GM12878 (cell line): ENCODE results near the gene MYO16. TPM values are rescaled to one million over a fixed set of nuclear protein-coding genes. Genes with fewer than 3 reads are reported as not detected.

Source experiments
- ATAC-seq: fragments of 200-7000 bp; cut with Tn5 transposase; 3 replicates; pipeline ENCODE4 v1.9.1; 2020; ENCODE audit warnings: mild to moderate bottlenecking, moderate library complexity
- BruUV-seq: library from RNA; stranded (reverse); fragments of 400-500 nt; replicated peaks from 2 replicates; lab custom pipeline; 2021; lab: Mats Ljungman, UMichigan
- CTCF ChIA-PET: fragments of 300-600 bp; sonication (Branson Sonifier 250); formaldehyde crosslinking; extraction: SDS; loops from one replicate; lab custom pipeline; 2021; ENCODE audit warnings: inconsistent platforms; lab: Yijun Ruan, JAX
- POLR2A ChIA-PET: fragments of 350-600 bp; formaldehyde crosslinking; extraction: SDS; loops from one replicate; lab custom pipeline; 2021; ENCODE audit warnings: inconsistent platforms; lab: Charles Lee
- RAD21 ChIA-PET: fragments of 300-600 bp; sonication (Branson Sonifier 250); formaldehyde crosslinking; loops from one replicate; lab custom pipeline; 2023; ENCODE audit warnings: antibody characterized with exemption; ENCODE audit not compliant: unreplicated experiment; lab: Charles Lee
- SMC1A ChIA-PET: fragments of 300-600 bp; sonication (Branson Sonifier 250); formaldehyde crosslinking; loops from one replicate; lab custom pipeline; 2023; ENCODE audit not compliant: unreplicated experiment, uncharacterized antibody; lab: Charles Lee
- DNase-seq: peaks from one replicate; pipeline ENCODE4 v3.0.0-alpha.2; 2011; ENCODE audit warnings: low read depth, low spot score
- FAIRE-seq: peaks from 3 replicates; lab custom pipeline; 2011; peaks lifted over from hg19 to GRCh38; lab: Jason Lieb, UNC
- H2AFZ ChIP-seq: 2 replicates; pipeline ENCODE4 v1.6.0; 2011; ENCODE audit warnings: low read depth, low read length, control low read depth; ENCODE audit not compliant: control insufficient read depth
- H3K27ac ChIP-seq: 2 replicates; pipeline ENCODE4 v1.5.1; 2011; ENCODE audit warnings: control low read depth; ENCODE audit not compliant: control insufficient read depth, insufficient read depth
- H3K27me3 ChIP-seq, 2 experiments: replicated peaks in 1 of 2; 2 replicates each; pipeline versions ENCODE4 v1.6.0 to v1.6.1; 2011; ENCODE audit warnings: low read length in 1 of 2; ENCODE audit not compliant: control insufficient read depth in 2 of 2, insufficient read depth in 2 of 2
- H3K36me3 ChIP-seq, 2 experiments: 2 replicates each; pipeline ENCODE4 v1.5.1; 2011; ENCODE audit warnings: low read length in 1 of 2; ENCODE audit not compliant: control insufficient read depth in 2 of 2, insufficient read depth in 2 of 2
- H3K4me1 ChIP-seq: 2 replicates; pipeline ENCODE4 v1.6.1; 2011; ENCODE audit warnings: mild to moderate bottlenecking, low read length, moderate library complexity, mixed read lengths; ENCODE audit not compliant: control insufficient read depth, insufficient read depth
- H3K4me2 ChIP-seq: 2 replicates; pipeline ENCODE4 v1.6.0; 2011; ENCODE audit warnings: control low read depth; ENCODE audit not compliant: control insufficient read depth, insufficient read depth
- H3K4me3 ChIP-seq: fragments of 200-600 bp; sonication (generic); 2 replicates; pipeline ENCODE4 v1.5.1; 2016
- H3K79me2 ChIP-seq: 2 replicates; pipeline ENCODE4 v1.6.0; 2011; ENCODE audit warnings: low read length; ENCODE audit not compliant: control insufficient read depth, insufficient read depth
- H3K9ac ChIP-seq: 2 replicates; pipeline ENCODE4 v1.8.0; 2011; ENCODE audit warnings: low read length, control low read depth, mixed read lengths; ENCODE audit not compliant: control insufficient read depth, insufficient read depth
- H3K9me3 ChIP-seq: replicated peaks from 3 replicates; pipeline ENCODE4 v1.5.1; 2011; ENCODE audit warnings: mild to moderate bottlenecking, low read length; ENCODE audit not compliant: control insufficient read depth, insufficient read depth
- H4K20me1 ChIP-seq: 2 replicates; pipeline ENCODE4 v1.6.0; 2011; ENCODE audit not compliant: control insufficient read depth, insufficient read depth
- BCL11A ChIP-seq: IDR thresholded peaks from 2 replicates; pipeline ENCODE4 v1.6.1; 2011; ENCODE audit warnings: low read depth, low read length
- BCLAF1 ChIP-seq: fragments of 450-650 bp; IDR thresholded peaks from 2 replicates; pipeline ENCODE4 v1.6.1; 2017; ENCODE audit warnings: antibody characterized with exemption, mild to moderate bottlenecking, moderate library complexity
- CEBPB ChIP-seq, 2 experiments: fragments of 150-350 bp in 1 of 2; IDR thresholded peaks; 2 replicates each; pipeline ENCODE4 v1.6.1; 2012 to 2014; ENCODE audit warnings: low read depth in 2 of 2, low read length in 2 of 2, borderline replicate concordance in 1 of 2, inconsistent platforms in 1 of 2
- ETV6 ChIP-seq, 2 experiments: fragments of 450-650 bp in 1 of 2; IDR thresholded peaks in 1 of 2; conservative IDR thresholded peaks in 1 of 2; 2 replicates each; pipeline ENCODE4 v1.6.1; 2014; ENCODE audit warnings: antibody characterized with exemption in 1 of 2, borderline replicate concordance in 1 of 2, low read depth in 1 of 2, mild to moderate bottlenecking in 1 of 2, moderate library complexity in 1 of 2
- EZH2 ChIP-seq: IDR thresholded peaks from 2 replicates; pipeline ENCODE4 v1.6.1; 2012; ENCODE audit warnings: low read depth, mild to moderate bottlenecking, control low read depth, inconsistent platforms, low read length, borderline replicate concordance; ENCODE audit not compliant: control insufficient read depth
- HDAC6 ChIP-seq: fragments of 200-600 bp; sonication (generic); IDR thresholded peaks from one replicate; pipeline ENCODE4 v1.8.0; 2017; ENCODE audit warnings: antibody characterized with exemption; ENCODE audit not compliant: unreplicated experiment
- IKZF2 ChIP-seq, 2 experiments: fragments of 450-650 bp; IDR thresholded peaks; 2 replicates each; pipeline ENCODE4 v1.6.1; 2017; ENCODE audit warnings: mild to moderate bottlenecking in 2 of 2, moderate library complexity in 2 of 2
- KAT2A ChIP-seq: conservative IDR thresholded peaks from 2 replicates; pipeline ENCODE4 v1.6.1; 2011; ENCODE audit warnings: low read depth, low read length; ENCODE audit not compliant: control insufficient read depth
- MTA3 ChIP-seq: IDR thresholded peaks from 2 replicates; pipeline ENCODE4 v1.6.1; 2012; ENCODE audit warnings: low read length, inconsistent platforms, borderline replicate concordance
- SPI1 ChIP-seq: IDR thresholded peaks from 2 replicates; pipeline ENCODE4 v1.6.1; 2011; ENCODE audit warnings: low read depth, mild to moderate bottlenecking, low read length, moderate library complexity, borderline replicate concordance; ENCODE audit not compliant: insufficient read depth
- ZNF24 ChIP-seq: fragments of 450-650 bp; IDR thresholded peaks from 2 replicates; pipeline ENCODE4 v1.6.1; 2017; ENCODE audit warnings: antibody characterized with exemption, mild to moderate bottlenecking
- WGBS: methylation state at CpG from one replicate; pipeline ENCODE4 v1.1.6; 2016; ENCODE audit warnings: low lambda C conversion rate; ENCODE audit not compliant: insufficient replicate concordance, insufficient coverage; ENCODE audit errors: missing lambda C conversion rate; 5-methylcytosine and 5-hydroxymethylcytosine counted together
- in situ Hi-C: fragments of 300-500 bp; cut with MboI; formaldehyde crosslinking; loops from 9 replicates; pipeline ENCODE4 v1.14.3; 2018; ENCODE audit warnings: mixed read lengths
- intact Hi-C: fragments of 100-400 bp; cut with micrococcal nuclease; formaldehyde crosslinking; loops from one replicate; pipeline ENCODE4 v1.14.2; 2022; ENCODE audit not compliant: unreplicated experiment
- polyA plus RNA-seq, 11 experiments: library from polyadenylated mRNA; depleted of rRNA in 4 of 11; unstranded in 6 of 11; stranded (reverse) in 5 of 11; fragments of >200 nt; fragmentation: Nextera tagmentation in 4 of 11; fragmentation: Illumina TruSeq in 1 of 11; extraction: Ambion mirVana in 4 of 11; extraction: Trizol in 1 of 11; gene quantifications; 1 replicate in 1 of 11; 2 replicates in 10 of 11; pipeline versions ENCODE4 v1.2.1 to v1.2.3, GENCODE V29; 2011 to 2016; ENCODE audit warnings: inconsistent platforms in 2 of 11, missing spikeins in 2 of 11, low read depth in 1 of 11
- total RNA-seq, 4 experiments: library from RNA; depleted of rRNA in 3 of 4; stranded (reverse); fragments of >200 nt in 3 of 4; fragmentation: Illumina TruSeq in 1 of 4; extraction: Trizol in 1 of 4; gene quantifications; 2 replicates each; pipeline versions ENCODE4 v1.2.1 to v1.2.3, GENCODE V29; 2013 to 2021
- TF ChIP-seq, protein P1 (sequence below): fragments of 450-650 bp; IDR thresholded peaks from 2 replicates; pipeline ENCODE4 v1.6.1; 2017; ENCODE audit warnings: mild to moderate bottlenecking
- TF ChIP-seq, protein P2 (sequence below): fragments of 450-650 bp; IDR thresholded peaks from 2 replicates; pipeline ENCODE4 v1.6.1; 2017; ENCODE audit warnings: low read depth, mild to moderate bottlenecking, moderate library complexity
- TF ChIP-seq, protein P3 (sequence below): IDR thresholded peaks from 2 replicates; pipeline ENCODE4 v1.6.1; 2011; ENCODE audit warnings: borderline replicate concordance, low read depth, mild to moderate bottlenecking, moderate library complexity, mixed read lengths, low read length; ENCODE audit not compliant: insufficient read depth; ENCODE audit errors: extremely low read length

MYO16 gene
- total and polyA plus RNA-seq, 10 of the 15 experiments (the other 5 are each of a cell fraction or from before 2014, with no cell fraction given), result under 0.01 to 1.7 (median 0.05) TPM; not detected in 4

DNA sequence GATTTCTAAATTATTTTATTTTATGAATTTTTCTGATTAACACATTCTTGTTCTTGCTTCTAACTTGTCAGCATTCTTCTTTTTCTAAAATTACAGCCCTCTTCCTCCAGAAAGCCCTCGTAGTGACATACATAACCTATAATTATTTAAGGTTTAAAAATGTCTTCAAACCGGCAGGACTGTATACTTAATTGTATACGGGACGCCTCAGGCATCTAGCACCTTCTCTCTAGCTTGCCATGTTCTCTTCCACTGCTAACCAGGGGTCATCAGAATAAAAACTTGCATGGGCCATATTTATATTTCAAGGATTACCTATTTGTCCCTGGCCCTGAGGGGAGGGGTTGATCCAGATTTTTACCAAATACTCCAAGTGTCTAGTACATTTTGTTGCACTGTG lies 380.3 kb downstream of the MYO16 start (continued):
- no peak for TF ChIP-seq HDAC6
- TF ChIP-seq KAT2A, result no peak

DNA sequence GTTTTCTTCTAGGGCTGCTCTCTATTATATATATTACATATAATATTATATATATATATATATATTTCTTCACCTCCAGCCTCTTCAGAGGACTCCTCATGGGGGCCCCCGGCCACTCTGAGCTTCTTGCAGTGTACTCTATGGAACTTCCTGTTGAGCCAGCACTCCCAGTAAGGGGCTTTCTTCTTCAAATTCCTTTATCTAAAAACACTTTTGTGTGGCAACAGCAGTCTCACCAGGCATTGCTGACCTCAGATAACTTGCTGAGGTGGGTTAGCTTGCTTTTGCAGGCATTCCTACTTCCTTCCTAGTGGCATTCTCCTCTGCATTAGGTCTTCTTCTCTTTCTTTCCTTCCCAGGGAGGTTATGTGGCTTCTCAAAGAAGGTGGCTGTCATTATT lies 381.5 kb downstream of the MYO16 start:
- SMC1A ChIA-PET, result no interaction called here
- intact Hi-C loops (no loop called here), in situ Hi-C loops (no loop called here)
- POLR2A ChIA-PET, result no interaction called here
- RAD21 ChIA-PET, result no interaction called here
- Histone ChIP-seq H3K79me2 (no peaks in the 10 kb centered on the region), H4K20me1 (no peaks in the 10 kb centered on the region), H2AFZ (no peak overlapping the region), H3K4me1 (no peaks in the 10 kb centered on the region), H3K27ac (no peak overlapping the region), H3K9ac (no peak overlapping the region), H3K4me3 (no peak overlapping the region), H3K27me3 (no peaks in the 10 kb centered on the region), H3K4me2 (no peak overlapping the region), H3K9me3 (no peaks in the 10 kb centered on the region), H3K36me3 (no peaks in the 10 kb centered on the region)
- no peak for DNase-seq
- 15% methylated on average over 1 of the region's 1 CpG for WGBS
- no peak for FAIRE-seq
- BruUV-seq, result no TSS peak
- CTCF ChIA-PET, result no interaction called here
- ATAC-seq, result no peak
- TF ChIP-seq BCL11A (no peak), ZNF24 (no peak), EZH2 (no peak), IKZF2 (IDR thresholded peaks at IDR 0.05) (no peak), BCLAF1 (no peak), CEBPB (IDR thresholded peaks at IDR 0.05; ENCODE audit: borderline replicate concordance in 1 of 2, low read depth in 2 of 2, low read length in 2 of 2) (no peak), ETV6 (conservative IDR thresholded peaks at IDR 0.05 in 1 of 2, IDR thresholded peaks at IDR 0.05 in 1 of 2; ENCODE audit: borderline replicate concordance in 1 of 2, low read depth in 1 of 2) (no peak), SPI1 (no peak), MTA3 (no peak)
- TF ChIP-seq, protein P1, sequence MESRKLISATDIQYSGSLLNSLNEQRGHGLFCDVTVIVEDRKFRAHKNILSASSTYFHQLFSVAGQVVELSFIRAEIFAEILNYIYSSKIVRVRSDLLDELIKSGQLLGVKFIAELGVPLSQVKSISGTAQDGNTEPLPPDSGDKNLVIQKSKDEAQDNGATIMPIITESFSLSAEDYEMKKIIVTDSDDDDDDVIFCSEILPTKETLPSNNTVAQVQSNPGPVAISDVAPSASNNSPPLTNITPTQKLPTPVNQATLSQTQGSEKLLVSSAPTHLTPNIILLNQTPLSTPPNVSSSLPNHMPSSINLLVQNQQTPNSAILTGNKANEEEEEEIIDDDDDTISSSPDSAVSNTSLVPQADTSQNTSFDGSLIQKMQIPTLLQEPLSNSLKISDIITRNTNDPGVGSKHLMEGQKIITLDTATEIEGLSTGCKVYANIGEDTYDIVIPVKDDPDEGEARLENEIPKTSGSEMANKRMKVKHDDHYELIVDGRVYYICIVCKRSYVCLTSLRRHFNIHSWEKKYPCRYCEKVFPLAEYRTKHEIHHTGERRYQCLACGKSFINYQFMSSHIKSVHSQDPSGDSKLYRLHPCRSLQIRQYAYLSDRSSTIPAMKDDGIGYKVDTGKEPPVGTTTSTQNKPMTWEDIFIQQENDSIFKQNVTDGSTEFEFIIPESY, result no peak
- TF ChIP-seq, protein P2, sequence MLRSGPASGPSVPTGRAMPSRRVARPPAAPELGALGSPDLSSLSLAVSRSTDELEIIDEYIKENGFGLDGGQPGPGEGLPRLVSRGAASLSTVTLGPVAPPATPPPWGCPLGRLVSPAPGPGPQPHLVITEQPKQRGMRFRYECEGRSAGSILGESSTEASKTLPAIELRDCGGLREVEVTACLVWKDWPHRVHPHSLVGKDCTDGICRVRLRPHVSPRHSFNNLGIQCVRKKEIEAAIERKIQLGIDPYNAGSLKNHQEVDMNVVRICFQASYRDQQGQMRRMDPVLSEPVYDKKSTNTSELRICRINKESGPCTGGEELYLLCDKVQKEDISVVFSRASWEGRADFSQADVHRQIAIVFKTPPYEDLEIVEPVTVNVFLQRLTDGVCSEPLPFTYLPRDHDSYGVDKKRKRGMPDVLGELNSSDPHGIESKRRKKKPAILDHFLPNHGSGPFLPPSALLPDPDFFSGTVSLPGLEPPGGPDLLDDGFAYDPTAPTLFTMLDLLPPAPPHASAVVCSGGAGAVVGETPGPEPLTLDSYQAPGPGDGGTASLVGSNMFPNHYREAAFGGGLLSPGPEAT, result no peak
- TF ChIP-seq, protein P3, sequence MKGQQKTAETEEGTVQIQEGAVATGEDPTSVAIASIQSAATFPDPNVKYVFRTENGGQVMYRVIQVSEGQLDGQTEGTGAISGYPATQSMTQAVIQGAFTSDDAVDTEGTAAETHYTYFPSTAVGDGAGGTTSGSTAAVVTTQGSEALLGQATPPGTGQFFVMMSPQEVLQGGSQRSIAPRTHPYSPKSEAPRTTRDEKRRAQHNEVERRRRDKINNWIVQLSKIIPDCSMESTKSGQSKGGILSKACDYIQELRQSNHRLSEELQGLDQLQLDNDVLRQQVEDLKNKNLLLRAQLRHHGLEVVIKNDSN, result no peak
